ENCODE results near the gene STIL.

- TF ChIP-seq POLR2A (IDR thresholded peaks at IDR 0.05) (no peak), CTCF (IDR thresholded peaks at IDR 0.05) (no peak)
Observed at GRCh38 chr1:47227341-47228232, 86.4 kb downstream of the STIL start.
